Upper lobe of left lung (tissue), 4 donors: Measurements from ENCODE around the gene PTPN23.

Experiments used
- CTCF ChIP-seq, 6 experiments: fragments of 450-650 bp in 4 of 6; fragments of 200-600 bp in 2 of 6; sonication (generic) in 2 of 6; IDR thresholded peaks; one replicate each; pipeline ENCODE4 v1.5.1; 2016 to 2019; ENCODE audit warnings: antibody characterized with exemption in 6 of 6
- EP300 ChIP-seq, 4 donors: sonication (generic); formaldehyde crosslinking; IDR thresholded peaks; one replicate each; pipeline ENCODE4 v1.5.1; 2017; ENCODE audit warnings: antibody characterized with exemption in 4 of 4, control low read depth in 2 of 4
- POLR2A ChIP-seq, 4 donors: fragments of 450-650 bp; IDR thresholded peaks; one replicate each; pipeline ENCODE4 v1.5.1; 2016 to 2017; ENCODE audit warnings: antibody characterized with exemption in 4 of 4, mild to moderate bottlenecking in 2 of 4
- POLR2AphosphoS5 ChIP-seq, 2 donors: sonication (generic); formaldehyde crosslinking; IDR thresholded peaks; one replicate each; pipeline ENCODE4 v1.5.1; 2017; ENCODE audit warnings: antibody characterized with exemption in 2 of 2

- TF ChIP-seq POLR2A (IDR thresholded peaks at IDR 0.05) (no peak), CTCF (IDR thresholded peaks at IDR 0.05) (no peak), EP300 (IDR thresholded peaks at IDR 0.05) (no peak), POLR2AphosphoS5 (IDR thresholded peaks at IDR 0.05) (no peak)
These were observed 14.1 kb downstream of the PTPN23 start for GRCh38 chr3:47394881-47395280.
